OCI-LY3 (cell line): Measurements from ENCODE around the gene FANCC.
"Not testable (repeated sequence)": the region's sequence is repeated elsewhere in the genome, so short reads cannot be mapped to it uniquely, and the experiment has no call there.

Experiments
- CTCF ChIP-seq: fragments of 200-600, 300-600 bp; sonication (generic); IDR thresholded peaks from 2 replicates; pipeline ENCODE4 v1.5.1; 2014; ENCODE audit warnings: antibody characterized with exemption, low read length, low read depth
- EZH2phosphoT487 ChIP-seq: fragments of 200-600 bp; shearing (Covaris generic); IDR thresholded peaks from 2 replicates; pipeline ENCODE4 v1.6.1; 2018; ENCODE audit warnings: antibody characterized with exemption, mixed run types, low read depth

GRCh38 chr9:95293296-95293695 lies 24.2 kb downstream of the FANCC start:
- TF ChIP-seq CTCF, EZH2phosphoT487: not testable (repeated sequence)
